Kidney (tissue), 11 donors: ENCODE data around the gene GGTLC2. TPM values are rescaled to one million over a fixed set of nuclear protein-coding genes. Genes with fewer than 3 reads are reported as not detected.
"Not testable (repeated sequence)": the region's sequence is repeated elsewhere in the genome, so short reads cannot be mapped to it uniquely, and the experiment has no call there.

Experiments used
- DNase-seq, 5 donors: peaks; one replicate each; pipeline ENCODE4 v3.0.0-alpha.2; 2013 to 2020
- FAIRE-seq: peaks from 2 replicates; lab custom pipeline; 2012; peaks lifted over from hg19 to GRCh38; lab: Jason Lieb, UNC
- H3K27ac ChIP-seq, 2 donors: one replicate each; pipeline ENCODE4 v1.7.0; 2013; ENCODE audit warnings: low read depth in 2 of 2, low read length in 2 of 2, inconsistent platforms in 1 of 2
- H3K27me3 ChIP-seq: one replicate; pipeline ENCODE4 v1.7.1; 2013; ENCODE audit warnings: low read length, inconsistent platforms; ENCODE audit not compliant: control insufficient read depth, insufficient read depth
- H3K36me3 ChIP-seq, 3 donors: one replicate each; pipeline versions ENCODE4 v1.7.0 to v1.7.1; 2013; ENCODE audit warnings: low read length in 3 of 3, control low read depth in 1 of 3, inconsistent platforms in 1 of 3; ENCODE audit not compliant: insufficient read depth in 3 of 3, control insufficient read depth in 2 of 3
- H3K4me1 ChIP-seq, 3 donors: one replicate each; pipeline versions ENCODE4 v1.7.0 to v1.7.1; 2013; ENCODE audit warnings: low read length in 3 of 3, inconsistent platforms in 1 of 3, low read depth in 1 of 3; ENCODE audit not compliant: control insufficient read depth in 2 of 3, insufficient read depth in 2 of 3
- H3K4me3 ChIP-seq, 3 donors: one replicate each; pipeline versions ENCODE4 v1.7.0 to v1.8.1; 2013; ENCODE audit warnings: low read length in 3 of 3, control low read depth in 1 of 3, inconsistent platforms in 1 of 3
- H3K9ac ChIP-seq, 3 donors: one replicate each; pipeline versions ENCODE4 v1.7.0 to v1.7.1; 2013; ENCODE audit warnings: low read length in 3 of 3, control low read depth in 1 of 3, inconsistent platforms in 1 of 3
- H3K9me3 ChIP-seq, 3 donors: one replicate each; pipeline versions ENCODE4 v1.7.0 to v1.7.1; 2013; ENCODE audit warnings: low read length in 3 of 3, control low read depth in 1 of 3, inconsistent platforms in 1 of 3; ENCODE audit not compliant: control insufficient read depth in 2 of 3, insufficient read depth in 1 of 3
- intact Hi-C: fragments of 100-400 bp; cut with DNase I; formaldehyde crosslinking; loops from one replicate; pipeline ENCODE4 v1.11.1; 2022
- polyA plus RNA-seq: library from polyadenylated mRNA; stranded (reverse); fragments of 350-450 nt; fragmentation: Illumina TruSeq; extraction: RNeasy Lipid Tissue Mini Kit (QIAGEN cat#74804); gene quantifications from one replicate; pipeline ENCODE4 v1.2.3, GENCODE V29; 2014; ENCODE audit warnings: low read depth, low replicate concordance; ENCODE audit not compliant: insufficient read depth
- total RNA-seq: library from RNA; stranded (reverse); fragmentation: NEBNext Ultra II Directional; extraction: Animal tissue kit (Norgen Biotek cat#: 25700); gene quantifications from one replicate; pipeline ENCODE4 v1.2.1, GENCODE V29; 2021
- donor health status: control.
- donor health status: control.
- donor health status: DM: yes; HTN: yes; CAD: no.
- donor health status: Normal renal cell carcinoma (clear cell type).

GGTLC2 gene
- total and polyA plus RNA-seq, 2 donors from 2014 or later, result 0.76 TPM; not detected in 1

GRCh38 chr22:22642255-22642654 lies 2.2 kb upstream of the GGTLC2 start:
- DNase-seq, result peak in 1 of 5 donors; percentile 37
- intact Hi-C loops, H3K27me3 ChIP-seq, H3K4me1 ChIP-seq, H3K9ac ChIP-seq, H3K36me3 ChIP-seq, H3K9me3 ChIP-seq, H3K4me3 ChIP-seq, FAIRE-seq, H3K27ac ChIP-seq: not testable (repeated sequence)

- H3K27me3 ChIP-seq, FAIRE-seq, H3K4me3 ChIP-seq, H3K4me1 ChIP-seq, intact Hi-C loops, DNase-seq, H3K36me3 ChIP-seq, H3K9ac ChIP-seq, H3K27ac ChIP-seq, H3K9me3 ChIP-seq: not testable (repeated sequence)
Measured at GRCh38 chr22:22645969-22646368, 1.6 kb downstream of the GGTLC2 start.

- H3K9me3 ChIP-seq, H3K4me3 ChIP-seq, H3K9ac ChIP-seq, H3K4me1 ChIP-seq, H3K36me3 ChIP-seq, FAIRE-seq, intact Hi-C loops, H3K27ac ChIP-seq, H3K27me3 ChIP-seq: not testable (repeated sequence)
- DNase-seq, result peak in 1 of 5 donors; percentile 66
Measured at GRCh38 chr22:22647952-22648351, 3.5 kb downstream of the GGTLC2 start.

- H3K9me3 ChIP-seq, H3K36me3 ChIP-seq, H3K27me3 ChIP-seq, intact Hi-C loops, H3K27ac ChIP-seq, FAIRE-seq, H3K9ac ChIP-seq, H3K4me1 ChIP-seq, H3K4me3 ChIP-seq: not testable (repeated sequence)
- DNase-seq, result peak in 1 of 5 donors; percentile 51
Measured at GRCh38 chr22:22648863-22649536, 4.6 kb downstream of the GGTLC2 start.

GRCh38 chr22:22649761-22650160 lies 5.3 kb downstream of the GGTLC2 start:
- DNase-seq, H3K4me1 ChIP-seq, H3K4me3 ChIP-seq, FAIRE-seq, H3K9me3 ChIP-seq, H3K27ac ChIP-seq, intact Hi-C loops, H3K27me3 ChIP-seq, H3K9ac ChIP-seq, H3K36me3 ChIP-seq: not testable (repeated sequence)

DNA sequence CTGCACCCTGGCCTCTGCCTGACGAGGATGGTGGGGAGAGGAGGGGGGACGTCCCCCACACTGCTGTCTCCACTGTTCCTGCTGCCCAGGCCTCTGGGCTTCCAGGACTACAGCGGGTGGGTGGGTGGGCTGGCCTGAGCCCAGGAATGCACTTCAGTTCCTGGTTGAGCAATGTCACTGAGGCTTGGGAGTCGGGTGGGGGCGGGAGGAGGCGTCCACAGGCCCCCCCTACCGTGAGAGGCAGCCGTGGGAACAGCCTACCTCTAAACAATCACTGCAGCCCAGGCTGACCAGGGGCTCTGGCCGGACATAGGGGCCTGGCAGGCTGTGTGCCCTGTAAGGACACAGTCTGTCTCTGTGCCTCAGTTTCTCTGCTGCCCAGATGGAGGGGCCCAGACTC lies 6.0 kb downstream of the GGTLC2 start:
- H3K27ac ChIP-seq, H3K4me1 ChIP-seq, H3K4me3 ChIP-seq, H3K9ac ChIP-seq, H3K9me3 ChIP-seq, H3K36me3 ChIP-seq, FAIRE-seq, H3K27me3 ChIP-seq, intact Hi-C loops: not testable (repeated sequence)
- DNase-seq, result peak in 1 of 5 donors; percentile 59

DNA sequence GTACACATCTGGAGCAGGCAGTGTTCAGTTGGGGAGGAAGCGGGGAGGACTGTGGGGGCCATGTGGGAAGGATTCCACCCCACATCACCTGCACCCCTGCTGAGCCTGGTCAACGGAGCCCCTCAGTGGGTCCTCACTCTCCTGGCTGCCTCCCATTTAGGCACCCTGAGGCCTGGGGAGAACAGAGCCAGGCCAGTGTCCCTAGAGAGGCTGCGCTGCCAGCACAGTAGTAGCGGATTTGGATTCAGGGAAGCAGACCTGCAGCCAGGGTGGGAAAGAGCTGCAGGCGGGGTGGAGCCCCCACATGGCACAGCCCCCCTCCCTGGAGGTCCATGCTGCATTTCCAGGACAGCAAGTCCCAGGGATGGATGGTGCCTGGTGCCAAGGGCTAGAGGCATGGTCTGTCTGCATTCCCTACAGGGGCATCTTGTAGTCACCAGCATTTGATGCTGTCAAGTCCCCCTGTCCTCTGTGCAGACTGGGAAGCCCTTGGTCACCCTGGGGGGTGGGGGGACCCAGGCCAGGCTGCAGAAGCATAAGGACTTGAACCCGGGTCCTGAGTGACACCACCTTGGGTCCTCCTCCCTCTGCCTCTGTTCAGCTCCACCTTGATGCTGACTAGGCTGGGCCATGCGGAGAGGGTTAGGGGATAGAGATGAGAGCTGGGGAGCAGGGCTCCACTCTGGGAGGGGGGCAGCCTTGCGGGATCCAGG lies 6.5 kb downstream of the GGTLC2 start:
- not testable (repeated sequence) for H3K4me1 ChIP-seq, H3K27ac ChIP-seq

DNA sequence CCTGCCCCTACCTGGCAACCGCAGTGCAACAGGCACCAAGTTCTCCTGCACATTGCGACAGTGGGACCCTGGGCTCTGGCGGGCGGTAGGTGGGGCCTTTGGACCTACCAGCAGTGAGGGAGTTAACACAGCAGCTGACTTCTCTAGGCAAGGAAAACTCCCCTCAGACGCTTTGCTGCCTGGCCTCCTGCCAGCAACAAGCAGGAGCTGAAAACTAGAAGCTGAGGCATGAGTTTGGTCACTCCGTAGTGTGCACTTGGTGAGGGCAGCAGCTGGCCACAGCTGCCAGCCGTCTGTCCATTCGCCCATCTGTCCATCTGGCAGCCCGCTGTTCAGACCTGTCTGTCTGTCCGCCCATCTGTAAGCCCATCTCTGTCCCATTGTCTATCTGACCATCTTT lies 7.2 kb downstream of the GGTLC2 start:
- H3K4me3 ChIP-seq, intact Hi-C loops, H3K27me3 ChIP-seq, H3K27ac ChIP-seq, H3K36me3 ChIP-seq, H3K4me1 ChIP-seq, FAIRE-seq, H3K9me3 ChIP-seq, H3K9ac ChIP-seq: not testable (repeated sequence)
- peak; percentile 57 to 89 (median 69) for DNase-seq

More for the DNA sequence above, 6.5 kb downstream of the GGTLC2 start:
- H3K36me3 ChIP-seq, intact Hi-C loops, H3K9ac ChIP-seq, H3K27me3 ChIP-seq, H3K4me3 ChIP-seq, FAIRE-seq, H3K9me3 ChIP-seq: not testable (repeated sequence)
- DNase-seq, result peak in 1 of 5 donors; percentile 59
